ENCODE measurements around the gene MYO18A.
A peak's percentile ranks its signal among the peaks of the same experiment; 100 is the strongest.

MYO18A gene

GRCh38 chr17:29042679-29043538 lies 137.3 kb downstream of the MYO18A start, which contains the start of gene PIPOX:
Gene PIPOX (plus strand): TSS chr17:29043141. CDS start chr17:29043226, 85 bp downstream.
- peak in 8 of 10 donors; percentile 24 to 88 (median 46) for DNase-seq
- intact Hi-C loops (cut with DNase I) = loop anchor here (2.0 kb wide), 1 partner anchor 76 kb away; no protein-coding TSS in a partner anchor

GRCh38 chr17:29042026-29042678 lies 138.0 kb downstream of the MYO18A start:
- intact Hi-C loops (cut with DNase I) = loop anchor here (2.0 kb wide), 1 partner anchor 75 kb away; no protein-coding TSS in a partner anchor
- DNase-seq = no peak

GRCh38 chr17:29041571-29041970 lies 138.6 kb downstream of the MYO18A start:
- no peak for DNase-seq
- intact Hi-C loops (cut with DNase I) = no loop called here

- DNase-seq = no peak
- intact Hi-C loops (cut with DNase I) = no loop called here
These were observed 139.1 kb downstream of the MYO18A start for GRCh38 chr17:29041091-29041490.

- DNase-seq = no peak
- intact Hi-C loops (cut with DNase I) = no loop called here
These were observed 140.2 kb downstream of the MYO18A start for GRCh38 chr17:29039764-29040598.

GRCh38 chr17:29038085-29038795 lies 142.0 kb downstream of the MYO18A start:
- intact Hi-C loops (cut with DNase I) = no loop called here
- no peak for DNase-seq

- no peak for DNase-seq
- intact Hi-C loops (cut with DNase I) = no loop called here
These were observed 142.5 kb downstream of the MYO18A start for GRCh38 chr17:29037739-29038084.

- DNase-seq = no peak
- intact Hi-C loops (cut with DNase I) = no loop called here
These were observed 143.6 kb downstream of the MYO18A start for GRCh38 chr17:29036584-29036983.

- no peak for DNase-seq
- intact Hi-C loops (cut with DNase I) = no loop called here
These were observed 145.7 kb downstream of the MYO18A start for GRCh38 chr17:29034510-29034909.

GRCh38 chr17:29032857-29033197 lies 147.4 kb downstream of the MYO18A start:
- intact Hi-C loops (cut with DNase I) = no loop called here

GRCh38 chr17:29032013-29032856 lies 148.0 kb downstream of the MYO18A start:
- intact Hi-C loops (cut with DNase I) = no loop called here

More at GRCh38 chr17:29032857-29033197, 147.4 kb downstream of the MYO18A start:
- no peak for DNase-seq

GRCh38 chr17:29031488-29031887 lies 148.7 kb downstream of the MYO18A start:
- intact Hi-C loops (cut with DNase I) = no loop called here
- no peak for DNase-seq

More at GRCh38 chr17:29032013-29032856, 148.0 kb downstream of the MYO18A start:
- DNase-seq = no peak

- DNase-seq = no peak
- intact Hi-C loops (cut with DNase I) = no loop called here
These were observed 155.8 kb downstream of the MYO18A start for GRCh38 chr17:29024316-29024952.

- no peak for DNase-seq
- intact Hi-C loops (cut with DNase I) = no loop called here
These were observed 158.1 kb downstream of the MYO18A start for GRCh38 chr17:29022074-29022473.

- intact Hi-C loops (cut with DNase I) = no loop called here
- DNase-seq = no peak
These were observed 159.0 kb downstream of the MYO18A start for GRCh38 chr17:29021226-29021625.

Measured in posterior cingulate gyrus (tissue), 11 donors.